ENCODE data around the gene CUBN.
A peak's percentile ranks its signal among the peaks of the same experiment; 100 is the strongest.

CUBN gene

DNA sequence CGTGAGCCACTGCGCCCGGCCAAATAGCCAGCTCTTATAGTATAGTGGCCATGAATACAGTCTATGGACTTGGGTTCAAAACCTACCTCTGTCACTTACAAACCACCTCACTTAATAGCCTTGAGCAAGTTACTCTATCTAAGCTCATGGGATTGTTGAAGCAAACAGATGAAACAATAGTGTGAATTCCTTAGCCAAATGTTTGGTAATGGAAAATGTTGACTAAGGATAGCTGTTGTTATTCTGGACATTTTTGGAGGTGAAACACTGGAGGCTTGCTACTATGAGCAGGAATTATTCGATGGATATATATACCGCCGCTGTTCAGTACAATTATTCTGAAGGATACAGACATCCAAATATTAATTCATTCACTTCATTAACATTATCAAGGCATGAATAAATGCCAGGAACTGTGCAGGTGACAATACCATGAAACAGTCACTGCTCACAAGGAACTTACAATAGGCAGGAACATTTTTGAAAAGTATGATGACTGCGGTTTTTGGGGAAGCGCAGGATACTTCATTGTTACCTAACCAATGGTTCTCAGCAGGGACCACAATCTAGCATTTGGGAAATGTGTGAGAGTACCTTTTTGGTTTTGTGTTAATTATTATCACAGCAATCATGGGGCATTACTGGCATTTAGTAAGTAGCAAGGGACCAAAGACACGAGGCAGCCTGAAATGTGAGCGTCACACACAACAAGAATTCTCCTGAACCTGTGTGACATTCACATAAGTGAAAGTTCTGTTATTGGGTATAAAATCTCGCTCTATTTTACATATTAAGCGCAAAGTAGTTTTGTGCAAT is 55.7 kb downstream of the CUBN start:
- Histone ChIP-seq H3K9me3 (ENCODE audit: control insufficient read depth, low read length) (peaks cover 3% of the 10 kb centered on the region), H3K4me3 (ENCODE audit: extremely low read depth, insufficient read depth, low read length, poor library complexity, severe bottlenecking) (no peak overlapping the region), H3K4me1 (ENCODE audit: control insufficient read depth, insufficient read depth, low read length, poor library complexity, severe bottlenecking) (peaks cover 19% of the 10 kb centered on the region), H3K27ac (ENCODE audit: low read depth, low read length, severe bottlenecking) (no peak overlapping the region), H3K36me3 (ENCODE audit: control insufficient read depth, insufficient read depth, low read length) (no peaks in the 10 kb centered on the region)
- 96 to 100% methylated on average over 1 to 8 of the region's 12 CpGs for WGBS, 2 experiments (ENCODE audit: insufficient coverage in 2 of 2)

DNA sequence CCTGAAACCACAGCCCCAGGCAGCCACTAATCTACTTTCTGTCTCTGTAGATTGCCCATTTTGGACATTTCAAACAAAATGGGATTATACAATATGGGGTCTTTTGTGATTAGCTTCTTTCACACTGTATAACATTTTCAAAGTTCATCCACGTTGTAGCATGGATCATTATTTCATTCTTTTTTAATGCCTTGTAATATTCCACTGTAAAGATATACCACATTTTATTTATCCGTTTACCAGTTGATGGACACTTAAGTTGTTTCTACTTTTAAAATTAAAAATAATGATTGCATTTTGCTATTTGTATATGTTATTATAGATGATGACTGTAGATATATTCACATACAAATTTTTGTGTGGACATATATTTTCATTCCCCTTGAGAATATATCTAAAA is 60.7 kb downstream of the CUBN start:
- peaks cover 15% of the 10 kb centered on the region for H3K4me1 ChIP-seq (ENCODE audit: control insufficient read depth, insufficient read depth, low read length, poor library complexity, severe bottlenecking)
- peaks cover 3% of the 10 kb centered on the region for H3K9me3 ChIP-seq (ENCODE audit: control insufficient read depth, low read length)
- no peak overlapping the region for H3K4me3 ChIP-seq (ENCODE audit: extremely low read depth, insufficient read depth, low read length, poor library complexity, severe bottlenecking)
- no CpG with 5 or more reads among the region's 2 CpGs for WGBS, 2 experiments (ENCODE audit: insufficient coverage in 2 of 2)
- no peaks in the 10 kb centered on the region for H3K36me3 ChIP-seq (ENCODE audit: control insufficient read depth, insufficient read depth, low read length)
- no peak overlapping the region for H3K27ac ChIP-seq (ENCODE audit: low read depth, low read length, severe bottlenecking)

DNA sequence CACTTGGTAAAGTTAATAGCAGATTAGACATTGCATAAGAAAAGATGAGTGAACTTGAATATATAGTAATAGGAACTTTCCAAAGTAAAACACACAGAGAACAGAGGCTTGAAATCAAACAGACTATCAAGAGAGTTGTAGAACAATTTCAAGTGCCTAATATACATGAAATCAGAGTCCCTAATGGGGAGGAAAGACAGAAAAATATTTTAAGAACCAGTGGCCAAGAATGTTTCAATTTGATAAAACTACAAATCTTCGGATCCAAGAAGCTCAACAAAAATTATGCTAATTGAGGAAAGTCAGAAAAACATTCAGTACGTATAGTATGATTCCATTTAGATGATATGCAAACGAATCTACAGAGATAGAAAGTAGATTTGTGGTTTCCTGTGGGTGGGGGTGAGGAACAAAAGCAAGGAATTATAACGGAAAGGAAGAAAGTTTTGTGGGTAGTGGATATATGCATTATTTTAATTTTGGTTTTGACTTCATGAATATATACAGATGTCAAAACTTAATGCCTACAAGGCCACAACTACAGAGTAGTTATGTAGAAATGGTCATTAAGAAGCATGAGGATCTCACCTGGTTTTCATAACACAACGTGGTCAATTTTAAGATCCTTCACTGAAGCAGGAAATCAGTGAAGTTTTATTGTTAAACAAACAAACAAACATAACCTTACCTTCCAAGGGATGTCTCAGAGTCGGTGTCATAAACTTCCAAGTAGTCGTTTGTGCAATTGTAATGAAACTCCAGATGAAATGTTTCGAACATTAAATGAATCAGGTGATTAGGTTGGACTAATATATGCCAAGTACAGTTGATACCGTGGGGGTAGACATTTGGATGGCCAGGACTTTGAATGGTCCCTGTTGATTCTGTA is 62.0 kb downstream of the CUBN start:
- Histone ChIP-seq H3K27ac (ENCODE audit: low read depth, low read length, severe bottlenecking) (no peak overlapping the region), H3K9me3 (ENCODE audit: control insufficient read depth, low read length) (peaks cover 3% of the 10 kb centered on the region), H3K4me1 (ENCODE audit: control insufficient read depth, insufficient read depth, low read length, poor library complexity, severe bottlenecking) (peaks cover 28% of the 10 kb centered on the region), H3K4me3 (ENCODE audit: extremely low read depth, insufficient read depth, low read length, poor library complexity, severe bottlenecking) (no peak overlapping the region), H3K36me3 (ENCODE audit: control insufficient read depth, insufficient read depth, low read length) (no peaks in the 10 kb centered on the region)
- WGBS, 2 experiments (ENCODE audit: insufficient coverage in 2 of 2): 82 to 95% methylated on average over 4 of the region's 9 CpGs

DNA sequence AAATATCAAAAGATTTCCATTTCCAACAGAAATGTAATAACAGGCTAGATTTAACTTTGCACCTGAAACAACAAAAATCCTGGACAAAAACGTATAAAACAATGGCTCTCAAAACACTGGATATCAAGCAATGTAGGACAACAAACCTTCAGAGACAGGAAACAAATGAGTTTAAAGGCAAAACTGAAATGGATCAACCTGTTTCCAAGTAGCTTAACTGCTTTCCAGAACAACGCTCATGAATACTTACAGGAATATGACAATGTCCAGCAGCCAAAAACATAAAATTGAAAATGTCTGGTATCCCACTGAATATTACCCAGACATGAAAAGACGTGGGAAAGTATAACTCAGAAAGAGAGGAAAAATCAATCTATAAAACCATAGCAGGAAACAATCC is 62.8 kb downstream of the CUBN start:
- H3K27ac ChIP-seq (ENCODE audit: low read depth, low read length, severe bottlenecking): no peak overlapping the region
- H3K9me3 ChIP-seq (ENCODE audit: control insufficient read depth, low read length): peaks cover 3% of the 10 kb centered on the region
- H3K4me3 ChIP-seq (ENCODE audit: extremely low read depth, insufficient read depth, low read length, poor library complexity, severe bottlenecking): no peak overlapping the region
- 71% methylated on average over 1 of the region's 3 CpGs; no CpG with 5 or more reads in 1 of the 2 experiments for WGBS, 2 experiments (ENCODE audit: insufficient coverage in 2 of 2)
- H3K36me3 ChIP-seq (ENCODE audit: control insufficient read depth, insufficient read depth, low read length): no peaks in the 10 kb centered on the region
- peaks cover 35% of the 10 kb centered on the region for H3K4me1 ChIP-seq (ENCODE audit: control insufficient read depth, insufficient read depth, low read length, poor library complexity, severe bottlenecking)

DNA sequence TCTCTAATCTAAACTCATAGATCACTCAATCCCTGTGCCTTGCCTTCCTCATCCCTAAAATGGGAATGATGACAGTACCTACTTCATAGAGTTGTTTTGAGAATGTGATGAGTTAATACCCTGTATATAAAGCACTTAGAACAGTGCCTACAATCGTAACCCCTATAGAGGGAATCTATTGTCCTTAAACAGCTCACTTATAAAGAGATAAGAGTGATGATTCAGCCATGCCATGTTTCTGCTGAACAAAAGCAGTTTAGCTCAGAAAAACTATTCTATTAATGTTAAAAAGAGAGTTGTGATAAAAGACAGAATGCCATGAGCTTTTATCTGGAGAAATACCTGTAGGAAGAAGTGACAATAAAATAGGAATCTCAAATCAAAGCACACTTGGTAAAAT is 63.6 kb downstream of the CUBN start:
- H3K4me3 ChIP-seq (ENCODE audit: extremely low read depth, insufficient read depth, low read length, poor library complexity, severe bottlenecking): no peak overlapping the region
- WGBS, 2 experiments (ENCODE audit: insufficient coverage in 2 of 2): no CpG with 5 or more reads among the region's 1 CpG
- H3K27ac ChIP-seq (ENCODE audit: low read depth, low read length, severe bottlenecking): no peak overlapping the region

DNA sequence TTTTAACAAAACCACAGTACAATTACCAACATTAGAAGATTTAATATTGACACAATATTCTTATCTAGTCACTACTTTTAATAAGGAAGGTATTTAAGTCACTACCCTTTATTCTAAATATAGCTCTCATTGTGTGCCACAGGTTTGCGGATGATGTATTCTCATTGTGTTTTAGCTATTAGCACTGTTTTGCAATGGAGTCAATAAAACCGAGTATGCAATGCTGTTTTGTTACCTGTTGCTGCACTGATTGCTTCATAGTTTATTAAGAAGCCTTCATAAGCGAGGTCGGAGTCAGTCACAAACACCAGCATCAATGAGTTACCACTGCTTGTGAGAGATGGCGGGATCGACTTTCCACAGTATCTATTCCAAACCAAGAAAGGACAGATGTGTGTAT is 64.3 kb downstream of the CUBN start:
- Histone ChIP-seq H3K27ac (ENCODE audit: low read depth, low read length, severe bottlenecking) (no peak overlapping the region), H3K9me3 (ENCODE audit: control insufficient read depth, low read length) (peaks cover 3% of the 10 kb centered on the region), H3K4me1 (ENCODE audit: control insufficient read depth, insufficient read depth, low read length, poor library complexity, severe bottlenecking) (peaks cover 50% of the 10 kb centered on the region), H3K4me3 (ENCODE audit: extremely low read depth, insufficient read depth, low read length, poor library complexity, severe bottlenecking) (no peak overlapping the region), H3K36me3 (ENCODE audit: control insufficient read depth, insufficient read depth, low read length) (no peaks in the 10 kb centered on the region)
- 100% methylated on average over 1 to 2 of the region's 6 CpGs for WGBS, 2 experiments (ENCODE audit: insufficient coverage in 2 of 2)

More for the DNA sequence above, 63.6 kb downstream of the CUBN start:
- Histone ChIP-seq H3K36me3 (ENCODE audit: control insufficient read depth, insufficient read depth, low read length) (no peaks in the 10 kb centered on the region), H3K4me1 (ENCODE audit: control insufficient read depth, insufficient read depth, low read length, poor library complexity, severe bottlenecking) (peaks cover 42% of the 10 kb centered on the region), H3K9me3 (ENCODE audit: control insufficient read depth, low read length) (peaks cover 3% of the 10 kb centered on the region)

DNA sequence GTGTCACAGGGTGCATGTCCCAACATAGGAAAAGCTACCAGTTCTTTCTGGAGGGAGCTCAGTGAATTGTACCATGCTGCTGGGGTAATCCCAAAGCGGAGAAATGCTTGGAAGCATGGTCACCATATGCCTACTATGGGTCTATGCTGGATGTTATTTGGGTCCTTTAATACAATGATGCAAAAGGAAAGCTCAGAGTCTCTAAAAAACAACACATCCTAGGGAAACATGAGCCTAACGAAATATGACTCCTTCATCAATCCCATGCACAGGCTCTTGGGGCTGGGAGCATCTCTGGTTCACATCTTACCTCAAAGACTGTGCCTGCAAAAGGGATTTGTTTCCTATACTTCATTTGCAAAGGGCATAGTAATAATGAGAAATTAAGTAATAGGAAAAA is 65.2 kb downstream of the CUBN start:
- no peak overlapping the region for H3K4me3 ChIP-seq (ENCODE audit: extremely low read depth, insufficient read depth, low read length, poor library complexity, severe bottlenecking)
- 100% methylated on average over 2 of the region's 2 CpGs for WGBS, 2 experiments (ENCODE audit: insufficient coverage in 2 of 2)
- peak overlapping the region; percentile 99 for H3K27ac ChIP-seq (ENCODE audit: low read depth, low read length, severe bottlenecking)
- peaks cover 54% of the 10 kb centered on the region for H3K4me1 ChIP-seq (ENCODE audit: control insufficient read depth, insufficient read depth, low read length, poor library complexity, severe bottlenecking)
- H3K36me3 ChIP-seq (ENCODE audit: control insufficient read depth, insufficient read depth, low read length): no peaks in the 10 kb centered on the region
- H3K9me3 ChIP-seq (ENCODE audit: control insufficient read depth, low read length): peaks cover 2% of the 10 kb centered on the region

DNA sequence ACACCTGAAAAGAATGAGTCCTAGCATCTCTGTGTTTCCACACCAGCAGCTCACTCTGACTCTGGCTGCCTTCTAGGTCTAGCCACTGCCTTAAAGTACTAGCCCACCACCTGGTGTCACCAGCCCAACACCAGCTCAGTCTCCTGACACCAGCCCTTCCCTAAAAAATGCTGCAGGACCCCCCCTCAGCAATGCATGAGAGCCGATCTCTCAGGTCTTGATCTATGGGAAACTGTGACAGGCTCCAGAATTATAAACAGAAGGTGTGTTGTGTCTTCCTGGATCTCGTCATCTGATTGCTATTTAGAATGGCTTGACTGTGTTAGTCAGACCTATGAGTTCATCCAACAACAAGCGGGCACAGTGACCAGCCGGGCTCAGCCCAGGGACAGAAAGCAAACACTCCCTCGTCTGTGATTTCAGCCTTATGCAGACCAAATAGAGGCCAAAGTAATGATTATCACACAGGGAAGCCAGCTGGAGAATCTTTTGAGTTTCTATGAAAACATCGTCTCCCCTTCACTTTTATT is 66.6 kb downstream of the CUBN start:
- Histone ChIP-seq H3K27ac (ENCODE audit: low read depth, low read length, severe bottlenecking) (peak overlapping the region; percentile 99), H3K4me1 (ENCODE audit: control insufficient read depth, insufficient read depth, low read length, poor library complexity, severe bottlenecking) (peaks cover 61% of the 10 kb centered on the region), H3K9me3 (ENCODE audit: control insufficient read depth, low read length) (no peaks in the 10 kb centered on the region), H3K4me3 (ENCODE audit: extremely low read depth, insufficient read depth, low read length, poor library complexity, severe bottlenecking) (no peak overlapping the region), H3K36me3 (ENCODE audit: control insufficient read depth, insufficient read depth, low read length) (no peaks in the 10 kb centered on the region)
- WGBS, 2 experiments (ENCODE audit: insufficient coverage in 2 of 2): 57 to 82% methylated on average over 4 of the region's 6 CpGs

DNA sequence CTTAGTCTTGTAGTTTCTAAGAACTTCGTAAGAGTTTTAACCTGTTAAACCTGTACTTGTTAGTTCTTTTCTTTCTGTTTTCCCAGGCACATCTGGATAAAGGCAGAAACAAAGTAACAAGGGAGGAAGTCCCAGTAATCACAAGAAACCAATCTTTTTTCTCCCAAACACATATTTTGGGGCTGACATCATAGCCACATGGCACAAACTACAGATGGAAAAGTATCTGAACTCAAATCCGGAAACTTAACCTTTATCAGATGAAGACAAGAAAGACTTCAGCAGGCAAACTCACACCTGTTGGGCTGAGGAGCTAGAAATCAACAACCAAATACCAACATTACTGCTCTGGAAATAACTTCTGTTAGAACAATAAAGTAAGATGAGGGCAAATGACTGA is 67.1 kb downstream of the CUBN start:
- 50 to 63% methylated on average over 1 to 2 of the region's 2 CpGs for WGBS, 2 experiments (ENCODE audit: insufficient coverage in 2 of 2)
- no peak overlapping the region for H3K4me3 ChIP-seq (ENCODE audit: extremely low read depth, insufficient read depth, low read length, poor library complexity, severe bottlenecking)
- peak overlapping the region; percentile 99 for H3K27ac ChIP-seq (ENCODE audit: low read depth, low read length, severe bottlenecking)
- H3K9me3 ChIP-seq (ENCODE audit: control insufficient read depth, low read length): no peaks in the 10 kb centered on the region
- no peaks in the 10 kb centered on the region for H3K36me3 ChIP-seq (ENCODE audit: control insufficient read depth, insufficient read depth, low read length)
- peaks cover 61% of the 10 kb centered on the region for H3K4me1 ChIP-seq (ENCODE audit: control insufficient read depth, insufficient read depth, low read length, poor library complexity, severe bottlenecking)

DNA sequence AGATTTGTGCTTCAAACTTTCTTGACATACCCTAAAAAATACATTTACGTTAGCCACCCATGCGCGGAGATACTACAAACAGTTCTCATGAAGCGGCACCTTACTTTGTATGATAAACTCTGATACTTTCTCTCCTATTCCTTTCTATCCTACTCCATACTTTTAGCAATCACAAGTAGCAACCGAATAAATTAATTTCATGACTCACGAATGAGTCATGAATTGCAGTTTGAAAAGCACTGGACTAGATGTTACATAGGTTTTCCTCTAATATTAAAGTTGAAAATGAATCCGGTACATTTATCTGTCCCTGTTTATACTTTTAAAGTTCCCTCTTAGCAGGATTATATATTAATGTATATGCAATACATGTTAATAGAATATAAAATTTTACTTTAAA is 67.6 kb downstream of the CUBN start:
- no peaks in the 10 kb centered on the region for H3K36me3 ChIP-seq (ENCODE audit: control insufficient read depth, insufficient read depth, low read length)
- 96 to 100% methylated on average over 4 of the region's 7 CpGs for WGBS, 2 experiments (ENCODE audit: insufficient coverage in 2 of 2)
- peak overlapping the region; percentile 99 for H3K27ac ChIP-seq (ENCODE audit: low read depth, low read length, severe bottlenecking)
- peaks cover 61% of the 10 kb centered on the region for H3K4me1 ChIP-seq (ENCODE audit: control insufficient read depth, insufficient read depth, low read length, poor library complexity, severe bottlenecking)
- H3K4me3 ChIP-seq (ENCODE audit: extremely low read depth, insufficient read depth, low read length, poor library complexity, severe bottlenecking): no peak overlapping the region
- no peaks in the 10 kb centered on the region for H3K9me3 ChIP-seq (ENCODE audit: control insufficient read depth, low read length)

Data from mesodermal cell (in vitro differentiated cells).